ENCODE data around the gene COX6B1. TPM values are rescaled to one million over a fixed set of nuclear protein-coding genes. Genes with fewer than 3 reads are reported as not detected.
A peak's percentile ranks its signal among the peaks of the same experiment; 100 is the strongest.

Gene COX6B1
- total RNA-seq, 1 experiment from 2014 or later = 835 TPM

DNA sequence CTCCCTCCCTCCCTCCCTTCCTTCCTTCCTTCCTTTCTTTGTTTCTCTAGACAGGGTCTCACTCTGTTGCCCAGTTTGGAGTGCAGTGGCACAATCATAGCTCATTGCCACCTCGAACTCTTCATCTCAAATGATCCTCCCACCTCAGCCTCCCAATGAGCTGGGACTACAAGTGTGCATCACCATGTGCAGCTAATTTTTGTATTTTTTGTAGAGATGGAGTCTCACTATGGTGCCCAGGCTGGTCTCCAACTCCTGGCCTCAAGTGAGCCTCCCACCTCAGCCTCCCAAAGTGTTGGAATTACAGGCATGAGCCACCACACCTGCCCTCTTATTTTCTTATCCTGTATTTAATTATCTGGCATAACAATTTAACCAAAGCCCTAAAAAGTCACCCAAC lies 22.6 kb downstream of the COX6B1 start:
- ChIA-PET POLR2A (no interaction called here), CTCF (no interaction called here)

DNA sequence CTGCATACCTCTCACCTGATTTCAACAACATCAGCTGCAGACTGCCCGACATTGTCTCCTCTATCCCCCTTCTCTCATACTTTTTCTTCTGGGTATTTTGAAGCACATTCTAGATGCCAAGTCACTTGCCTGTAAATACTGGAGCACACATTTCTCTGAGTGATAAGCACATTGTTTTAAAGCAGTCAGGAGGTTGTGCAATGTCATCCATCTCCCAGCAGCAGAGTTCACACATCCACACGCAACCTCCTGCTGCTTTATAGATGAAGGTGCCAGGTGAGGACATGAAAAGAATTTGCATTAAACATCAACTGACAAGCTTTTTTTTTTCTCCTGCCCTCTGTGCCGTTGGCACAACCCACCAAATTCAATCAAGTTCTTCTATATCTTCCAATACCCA lies 23.7 kb downstream of the COX6B1 start:
- ChIA-PET CTCF (no interaction called here), POLR2A (interaction anchor here (0.6 kb wide), 1 partner anchor 255 kb away, joined by 10 read pairs; no protein-coding TSS in a partner anchor)
- ATAC-seq (no peak), DNase-seq (ENCODE audit: low read depth, low spot score) (no peak)
- Histone ChIP-seq H3K27me3 (ENCODE audit: control insufficient read depth, insufficient read depth, low read length) (peaks cover 3% of the 10 kb centered on the region; the same call in 1 of the 2 replicates), H3K27ac (ENCODE audit: low read length) (no peak overlapping the region), H3K4me1 (ENCODE audit: control insufficient read depth, insufficient read depth, low read length) (no peaks in the 10 kb centered on the region), H3K36me3 (ENCODE audit: control insufficient read depth, insufficient read depth, low read length) (no peaks in the 10 kb centered on the region), H3K9me3 (ENCODE audit: control insufficient read depth, insufficient read depth, low read depth, low read length) (no peaks in the 10 kb centered on the region), H3K4me3 (ENCODE audit: low read depth in 2 of 2, low read length in 2 of 2) (no peak overlapping the region)
- in situ Hi-C loops (cut with HindIII; ENCODE audit: low pct_unique_long_range_greater_than_20kb, low sequenced_read_pairs) (no loop called here), intact Hi-C loops (cut with micrococcal nuclease; ENCODE audit: unreplicated experiment) (no loop called here)
- no TSS peak for BruUV-seq (replicated peaks)
- TF ChIP-seq, protein P1, sequence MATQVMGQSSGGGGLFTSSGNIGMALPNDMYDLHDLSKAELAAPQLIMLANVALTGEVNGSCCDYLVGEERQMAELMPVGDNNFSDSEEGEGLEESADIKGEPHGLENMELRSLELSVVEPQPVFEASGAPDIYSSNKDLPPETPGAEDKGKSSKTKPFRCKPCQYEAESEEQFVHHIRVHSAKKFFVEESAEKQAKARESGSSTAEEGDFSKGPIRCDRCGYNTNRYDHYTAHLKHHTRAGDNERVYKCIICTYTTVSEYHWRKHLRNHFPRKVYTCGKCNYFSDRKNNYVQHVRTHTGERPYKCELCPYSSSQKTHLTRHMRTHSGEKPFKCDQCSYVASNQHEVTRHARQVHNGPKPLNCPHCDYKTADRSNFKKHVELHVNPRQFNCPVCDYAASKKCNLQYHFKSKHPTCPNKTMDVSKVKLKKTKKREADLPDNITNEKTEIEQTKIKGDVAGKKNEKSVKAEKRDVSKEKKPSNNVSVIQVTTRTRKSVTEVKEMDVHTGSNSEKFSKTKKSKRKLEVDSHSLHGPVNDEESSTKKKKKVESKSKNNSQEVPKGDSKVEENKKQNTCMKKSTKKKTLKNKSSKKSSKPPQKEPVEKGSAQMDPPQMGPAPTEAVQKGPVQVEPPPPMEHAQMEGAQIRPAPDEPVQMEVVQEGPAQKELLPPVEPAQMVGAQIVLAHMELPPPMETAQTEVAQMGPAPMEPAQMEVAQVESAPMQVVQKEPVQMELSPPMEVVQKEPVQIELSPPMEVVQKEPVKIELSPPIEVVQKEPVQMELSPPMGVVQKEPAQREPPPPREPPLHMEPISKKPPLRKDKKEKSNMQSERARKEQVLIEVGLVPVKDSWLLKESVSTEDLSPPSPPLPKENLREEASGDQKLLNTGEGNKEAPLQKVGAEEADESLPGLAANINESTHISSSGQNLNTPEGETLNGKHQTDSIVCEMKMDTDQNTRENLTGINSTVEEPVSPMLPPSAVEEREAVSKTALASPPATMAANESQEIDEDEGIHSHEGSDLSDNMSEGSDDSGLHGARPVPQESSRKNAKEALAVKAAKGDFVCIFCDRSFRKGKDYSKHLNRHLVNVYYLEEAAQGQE (IDR thresholded peaks at IDR 0.05; ENCODE audit: insufficient read depth in 1 of 2, low read depth in 2 of 2, low read length in 1 of 2) = no peak
- TF ChIP-seq TCF7L2 (IDR thresholded peaks at IDR 0.05; ENCODE audit: low read depth, low read length) (no peak), POLR2AphosphoS5 (IDR thresholded peaks at IDR 0.05; ENCODE audit: low read depth, low read length) (no peak), SIN3A (IDR thresholded peaks at IDR 0.05; ENCODE audit: borderline replicate concordance, insufficient read depth, low read depth, low read length) (no peak)
- TF ChIP-seq, protein P2, sequence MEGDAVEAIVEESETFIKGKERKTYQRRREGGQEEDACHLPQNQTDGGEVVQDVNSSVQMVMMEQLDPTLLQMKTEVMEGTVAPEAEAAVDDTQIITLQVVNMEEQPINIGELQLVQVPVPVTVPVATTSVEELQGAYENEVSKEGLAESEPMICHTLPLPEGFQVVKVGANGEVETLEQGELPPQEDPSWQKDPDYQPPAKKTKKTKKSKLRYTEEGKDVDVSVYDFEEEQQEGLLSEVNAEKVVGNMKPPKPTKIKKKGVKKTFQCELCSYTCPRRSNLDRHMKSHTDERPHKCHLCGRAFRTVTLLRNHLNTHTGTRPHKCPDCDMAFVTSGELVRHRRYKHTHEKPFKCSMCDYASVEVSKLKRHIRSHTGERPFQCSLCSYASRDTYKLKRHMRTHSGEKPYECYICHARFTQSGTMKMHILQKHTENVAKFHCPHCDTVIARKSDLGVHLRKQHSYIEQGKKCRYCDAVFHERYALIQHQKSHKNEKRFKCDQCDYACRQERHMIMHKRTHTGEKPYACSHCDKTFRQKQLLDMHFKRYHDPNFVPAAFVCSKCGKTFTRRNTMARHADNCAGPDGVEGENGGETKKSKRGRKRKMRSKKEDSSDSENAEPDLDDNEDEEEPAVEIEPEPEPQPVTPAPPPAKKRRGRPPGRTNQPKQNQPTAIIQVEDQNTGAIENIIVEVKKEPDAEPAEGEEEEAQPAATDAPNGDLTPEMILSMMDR (IDR thresholded peaks at IDR 0.05) = no peak

More for the DNA sequence above, 22.6 kb downstream of the COX6B1 start:
- ATAC-seq (no peak), DNase-seq (ENCODE audit: low read depth, low spot score) (no peak)
- BruUV-seq (replicated peaks) = no TSS peak
- in situ Hi-C loops (cut with HindIII; ENCODE audit: low pct_unique_long_range_greater_than_20kb, low sequenced_read_pairs) (no loop called here), intact Hi-C loops (cut with micrococcal nuclease; ENCODE audit: unreplicated experiment) (no loop called here)
- no peak for TF ChIP-seq TCF7L2 (IDR thresholded peaks at IDR 0.05; ENCODE audit: low read depth, low read length)
- Histone ChIP-seq H3K9me3 (ENCODE audit: control insufficient read depth, insufficient read depth, low read depth, low read length) (no peaks in the 10 kb centered on the region), H3K4me1 (ENCODE audit: control insufficient read depth, insufficient read depth, low read length) (no peaks in the 10 kb centered on the region), H3K4me3 (ENCODE audit: low read depth in 2 of 2, low read length in 2 of 2) (no peak overlapping the region), H3K27ac (ENCODE audit: low read length) (no peak overlapping the region), H3K36me3 (ENCODE audit: control insufficient read depth, insufficient read depth, low read length) (no peaks in the 10 kb centered on the region), H3K27me3 (ENCODE audit: control insufficient read depth, insufficient read depth, low read length) (peaks cover 3% of the 10 kb centered on the region; the same call in 1 of the 2 replicates)

DNA sequence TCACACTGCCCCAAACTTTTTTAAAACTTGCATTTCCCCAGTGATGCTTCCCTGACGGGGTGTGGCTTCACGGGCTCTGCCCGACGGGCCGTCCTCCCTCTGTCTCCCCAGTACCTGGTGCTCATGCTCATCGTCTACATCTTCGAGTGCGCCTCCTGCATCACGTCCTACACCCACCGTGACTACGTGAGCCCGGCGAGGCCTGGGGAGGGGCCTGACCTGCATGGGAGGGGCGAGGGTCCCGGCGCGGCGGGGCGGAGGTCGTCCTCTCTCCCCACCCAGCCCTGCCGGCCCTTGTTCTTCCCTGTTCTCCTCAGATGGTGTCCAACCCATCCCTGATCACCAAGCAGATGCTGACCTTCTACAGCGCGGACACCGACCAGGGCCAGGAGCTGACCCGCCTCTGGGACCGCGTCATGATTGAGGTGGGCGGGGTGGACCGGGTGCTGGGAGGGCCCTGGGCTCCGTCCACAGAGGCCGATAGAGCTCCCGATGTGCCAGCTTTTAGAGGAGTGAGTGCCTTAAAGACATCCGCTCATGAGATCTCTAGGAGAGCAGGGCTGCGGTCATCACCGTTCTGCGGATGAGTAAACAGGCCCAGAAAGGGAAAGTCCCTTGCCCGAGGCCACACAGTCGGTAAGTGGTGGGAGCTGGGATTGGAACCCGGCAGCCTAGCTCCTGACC lies 25.1 kb downstream of the COX6B1 start:
- no peaks in the 10 kb centered on the region for H3K4me1 ChIP-seq (ENCODE audit: control insufficient read depth, insufficient read depth, low read length)
- peak; percentile 20 for DNase-seq (ENCODE audit: low read depth, low spot score)
- intact Hi-C loops (cut with micrococcal nuclease; ENCODE audit: unreplicated experiment) = no loop called here
- CTCF ChIA-PET = interaction anchor here (0.7 to 1.1 kb wide), 2 partner anchors 16 to 19 kb away, joined by 4 to 6 read pairs; no protein-coding TSS in a partner anchor
- no TSS peak for BruUV-seq (replicated peaks)
- in situ Hi-C loops (cut with HindIII; ENCODE audit: low pct_unique_long_range_greater_than_20kb, low sequenced_read_pairs) = no loop called here
- peaks cover 3% of the 10 kb centered on the region; the same call in 1 of the 2 replicates for H3K27me3 ChIP-seq (ENCODE audit: control insufficient read depth, insufficient read depth, low read length)
- H3K9me3 ChIP-seq (ENCODE audit: control insufficient read depth, insufficient read depth, low read depth, low read length) = no peaks in the 10 kb centered on the region
- peak; percentile 98 for ATAC-seq
- H3K4me3 ChIP-seq (ENCODE audit: low read depth in 2 of 2, low read length in 2 of 2) = peak overlapping the region; percentile 53 to 57
- TF ChIP-seq POLR2AphosphoS5 (IDR thresholded peaks at IDR 0.05; ENCODE audit: low read depth, low read length) (no peak), SIN3A (IDR thresholded peaks at IDR 0.05; ENCODE audit: borderline replicate concordance, insufficient read depth, low read depth, low read length) (no peak), TCF7L2 (IDR thresholded peaks at IDR 0.05; ENCODE audit: low read depth, low read length) (no peak)
- TF ChIP-seq, protein P2 (IDR thresholded peaks at IDR 0.05) = no peak
- TF ChIP-seq, protein P1 (IDR thresholded peaks at IDR 0.05; ENCODE audit: insufficient read depth in 1 of 2, low read depth in 2 of 2, low read length in 1 of 2) = no peak
- H3K36me3 ChIP-seq (ENCODE audit: control insufficient read depth, insufficient read depth, low read length) = no peaks in the 10 kb centered on the region
- POLR2A ChIA-PET = interaction anchor here (0.7 to 0.9 kb wide), 2 partner anchors 29 to 30 kb away, joined by 3 to 6 read pairs; no protein-coding TSS in a partner anchor
- H3K27ac ChIP-seq (ENCODE audit: low read length) = peak overlapping the region; percentile 31; the same call in 1 of the 2 replicates

All from Panc1 (cell line).